GM19351 (cell line): Measurements from ENCODE around the gene GCGR.
"Not testable (repeated sequence)": the region's sequence is repeated elsewhere in the genome, so short reads cannot be mapped to it uniquely, and the experiment has no call there.

Experiments used
- ATAC-seq: cut with Tn5 transposase; IDR thresholded peaks from one replicate; pipeline ENCODE4 v1.9.1; 2021; ENCODE audit warnings: mild to moderate bottlenecking, moderate library complexity; ENCODE audit not compliant: unreplicated experiment

GCGR gene

GRCh38 chr17:81831957-81832607, 28.1 kb downstream of the GCGR start:
- no peak for ATAC-seq

GRCh38 chr17:81832608-81833159, 28.7 kb downstream of the GCGR start:
- peak; percentile 30 for ATAC-seq

GRCh38 chr17:81833160-81833920, 29.4 kb downstream of the GCGR start, which contains the start of gene MCRIP1:
Gene MCRIP1 (minus strand): TSS chr17:81833291. CDS start chr17:81824506, 8,785 bp downstream.
- ATAC-seq = peak; percentile 70

- no peak for ATAC-seq
Measured at GRCh38 chr17:81833921-81834830, 30.2 kb downstream of the GCGR start.

- ATAC-seq = no peak
Measured at GRCh38 chr17:81834831-81835267, 30.9 kb downstream of the GCGR start, which contains the start of gene PPP1R27. Gene PPP1R27 (minus strand): TSS chr17:81835050. CDS start chr17:81834953, 97 bp downstream.

GRCh38 chr17:81837641-81838040, 33.7 kb downstream of the GCGR start:
- no peak for ATAC-seq

- ATAC-seq = no peak
Measured at GRCh38 chr17:81838753-81839255, 34.9 kb downstream of the GCGR start.

- no peak for ATAC-seq
Measured at GRCh38 chr17:81839301-81839700, 35.4 kb downstream of the GCGR start.

GRCh38 chr17:81840059-81840458, 36.1 kb downstream of the GCGR start:
- ATAC-seq = not testable (repeated sequence)

- no peak for ATAC-seq
Measured at GRCh38 chr17:81840826-81841778, 37.2 kb downstream of the GCGR start.

GRCh38 chr17:81841866-81842265, 37.9 kb downstream of the GCGR start:
- ATAC-seq = no peak

- no peak for ATAC-seq
Measured at GRCh38 chr17:81842378-81842724, 38.4 kb downstream of the GCGR start.

- ATAC-seq = no peak
Measured at GRCh38 chr17:81842725-81843504, 39.0 kb downstream of the GCGR start.

- no peak for ATAC-seq
Measured at GRCh38 chr17:81843713-81844326, 39.9 kb downstream of the GCGR start.

- no peak for ATAC-seq
Measured at GRCh38 chr17:81844327-81844851, 40.4 kb downstream of the GCGR start.

GRCh38 chr17:81844887-81845286, 40.9 kb downstream of the GCGR start:
- no peak for ATAC-seq

- ATAC-seq = no peak
Measured at GRCh38 chr17:81845361-81845760, 41.4 kb downstream of the GCGR start.
